Stimulated activated CD4-positive, alpha-beta T cell treated with anti-CD3 and anti-CD28 coated beads, Interleukin-4, amount 100 ng/mL, for 4 hours (primary cell): Measurements from ENCODE around the gene TMEM187.

Experiments
- DNase-seq, 2 experiments: peaks; one replicate each; pipeline ENCODE4 v3.0.0-alpha.2; 2020

Gene TMEM187, protein sequence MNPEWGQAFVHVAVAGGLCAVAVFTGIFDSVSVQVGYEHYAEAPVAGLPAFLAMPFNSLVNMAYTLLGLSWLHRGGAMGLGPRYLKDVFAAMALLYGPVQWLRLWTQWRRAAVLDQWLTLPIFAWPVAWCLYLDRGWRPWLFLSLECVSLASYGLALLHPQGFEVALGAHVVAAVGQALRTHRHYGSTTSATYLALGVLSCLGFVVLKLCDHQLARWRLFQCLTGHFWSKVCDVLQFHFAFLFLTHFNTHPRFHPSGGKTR

DNA sequence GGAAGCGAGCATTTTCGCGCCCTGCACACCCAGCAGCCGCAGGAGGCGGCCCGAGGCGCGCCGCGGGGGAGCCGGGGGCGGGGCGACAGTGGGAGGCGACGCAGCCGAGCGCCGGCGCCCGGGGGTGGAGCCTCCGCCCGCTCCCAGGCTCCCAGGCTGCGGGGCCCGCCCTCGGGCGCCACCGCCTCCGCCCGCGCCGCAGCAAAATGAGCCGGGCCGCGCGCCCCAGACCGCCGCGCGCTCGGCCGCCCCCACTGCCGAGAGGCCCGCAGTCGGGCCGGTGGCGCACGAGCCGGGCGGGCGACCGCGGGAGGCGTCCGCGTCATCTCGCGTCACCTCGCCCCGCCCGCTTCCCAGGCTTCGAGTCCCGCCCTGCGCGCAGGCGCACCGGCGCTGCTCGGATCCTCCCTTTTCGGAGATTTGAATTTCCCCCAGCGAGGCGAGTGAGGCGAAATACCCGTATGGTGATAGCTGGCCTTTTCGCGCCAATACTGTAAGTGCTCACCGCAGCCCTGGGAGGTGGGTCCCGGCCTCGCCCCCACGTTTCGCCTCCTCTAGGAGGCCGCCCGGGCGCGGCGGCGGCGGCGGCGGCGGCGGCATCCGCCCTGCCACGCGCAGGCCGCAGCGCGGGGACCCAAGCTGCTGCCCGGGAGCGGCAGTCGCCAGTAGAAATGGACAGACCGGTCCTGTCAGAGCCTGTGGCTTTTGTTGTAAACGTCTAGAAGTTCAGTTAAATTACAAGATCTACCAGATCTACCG is at the start of gene TMEM187:
TMEM187 (plus strand) TSS at position 387 of the 759 bp plus-strand sequence. CDS start 9,309 bp downstream, outside the sequence.
- DNase-seq: peak; percentile 80 to 85

DNA sequence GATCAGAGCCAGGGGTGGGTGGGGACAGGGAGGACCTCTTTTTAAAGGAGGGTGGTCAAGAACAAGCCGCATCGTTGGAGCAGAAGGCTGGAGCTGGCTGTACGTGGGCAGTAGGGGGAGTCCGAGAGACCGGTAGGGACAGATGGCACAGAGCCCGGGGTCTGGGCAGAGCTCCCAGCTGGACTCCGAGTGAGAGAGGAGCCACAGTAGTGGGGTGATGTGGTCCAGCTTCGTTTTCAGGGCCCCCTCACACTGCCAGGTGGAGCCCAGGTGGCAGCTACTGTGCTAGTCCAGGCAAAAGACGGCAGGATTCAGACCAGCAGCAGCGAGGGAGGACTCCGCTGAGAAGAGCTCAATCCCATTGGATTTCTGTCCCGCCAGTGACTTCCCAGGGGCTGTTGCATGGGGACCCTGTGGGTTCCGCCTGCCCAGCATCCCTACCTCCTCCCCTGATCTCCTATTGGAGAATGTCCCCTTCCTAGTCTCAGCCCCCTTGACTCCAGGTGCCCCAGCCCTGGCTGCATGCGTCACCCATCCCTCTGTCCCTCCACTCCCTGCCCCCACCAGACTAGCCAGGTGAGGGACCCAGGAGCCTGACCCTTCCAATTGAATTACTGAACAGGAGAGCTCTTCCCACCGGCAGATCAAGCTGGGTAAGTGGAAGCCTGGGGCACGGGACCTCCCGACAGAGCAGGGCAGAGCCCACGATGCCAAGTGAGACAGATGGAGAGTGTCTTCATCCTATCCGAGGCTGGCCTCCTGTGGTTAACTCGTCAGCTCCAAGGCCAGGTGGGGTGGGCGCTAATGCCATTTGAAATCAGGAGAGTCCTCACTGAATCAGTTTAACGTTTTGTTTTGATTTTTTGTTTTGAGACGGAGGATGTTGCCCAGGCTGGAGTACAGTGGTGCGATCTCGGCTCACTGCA is 49.4 kb upstream of the TMEM187 start:
- no peak for DNase-seq

DNA sequence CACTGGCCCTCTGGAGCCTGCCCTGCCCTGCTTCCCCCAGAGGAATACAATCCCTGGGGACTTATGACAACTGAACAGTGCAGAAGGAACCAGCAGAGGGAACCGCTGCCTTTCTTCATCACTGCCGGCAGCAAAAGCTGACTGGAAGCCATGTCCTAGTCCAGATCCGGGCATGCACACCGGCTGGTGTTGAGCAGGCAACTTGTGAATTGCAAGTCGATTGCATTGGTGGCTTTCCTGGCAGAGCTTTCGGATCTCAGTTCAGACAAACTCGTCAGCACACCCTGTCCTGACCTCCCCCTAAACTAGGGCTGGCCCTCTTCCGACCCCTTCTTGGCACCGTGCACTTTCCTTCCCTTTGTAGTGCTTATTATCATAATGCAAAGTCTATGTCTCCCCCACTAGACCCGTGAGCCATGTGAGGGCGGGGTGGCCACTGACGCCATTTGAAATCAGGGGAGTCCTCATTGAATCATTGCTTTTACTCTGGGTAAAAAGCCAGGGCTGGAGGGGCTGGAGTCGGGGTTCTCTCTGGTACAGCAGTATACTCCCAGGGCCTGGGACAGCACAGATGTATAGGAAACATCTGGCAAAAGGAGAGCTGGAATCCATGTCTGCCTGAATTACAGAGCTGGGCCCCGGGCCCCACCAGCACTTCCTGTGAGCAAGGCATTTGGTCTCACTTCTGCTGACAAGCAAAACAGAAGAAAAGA is 48.2 kb upstream of the TMEM187 start:
- peak in 1 of 2 experiments; percentile 27 for DNase-seq

DNA sequence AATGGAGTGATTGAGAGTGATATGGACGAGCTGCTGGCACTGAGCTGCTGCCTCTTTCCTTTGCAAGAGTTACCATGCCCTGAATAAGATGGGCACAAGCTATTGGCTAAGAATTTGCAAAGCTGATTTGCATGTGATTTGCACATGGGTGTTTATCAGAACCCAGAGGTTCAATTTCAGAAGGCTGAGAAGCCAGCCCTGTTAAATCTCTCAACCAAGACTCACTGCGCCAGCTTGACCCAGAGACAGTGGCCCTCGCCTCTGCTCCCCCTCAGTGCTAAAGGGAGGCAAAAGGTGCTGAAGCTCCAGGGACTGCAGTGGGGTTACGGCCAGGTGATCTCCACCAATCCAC is 47.2 kb upstream of the TMEM187 start:
- no peak for DNase-seq

DNA sequence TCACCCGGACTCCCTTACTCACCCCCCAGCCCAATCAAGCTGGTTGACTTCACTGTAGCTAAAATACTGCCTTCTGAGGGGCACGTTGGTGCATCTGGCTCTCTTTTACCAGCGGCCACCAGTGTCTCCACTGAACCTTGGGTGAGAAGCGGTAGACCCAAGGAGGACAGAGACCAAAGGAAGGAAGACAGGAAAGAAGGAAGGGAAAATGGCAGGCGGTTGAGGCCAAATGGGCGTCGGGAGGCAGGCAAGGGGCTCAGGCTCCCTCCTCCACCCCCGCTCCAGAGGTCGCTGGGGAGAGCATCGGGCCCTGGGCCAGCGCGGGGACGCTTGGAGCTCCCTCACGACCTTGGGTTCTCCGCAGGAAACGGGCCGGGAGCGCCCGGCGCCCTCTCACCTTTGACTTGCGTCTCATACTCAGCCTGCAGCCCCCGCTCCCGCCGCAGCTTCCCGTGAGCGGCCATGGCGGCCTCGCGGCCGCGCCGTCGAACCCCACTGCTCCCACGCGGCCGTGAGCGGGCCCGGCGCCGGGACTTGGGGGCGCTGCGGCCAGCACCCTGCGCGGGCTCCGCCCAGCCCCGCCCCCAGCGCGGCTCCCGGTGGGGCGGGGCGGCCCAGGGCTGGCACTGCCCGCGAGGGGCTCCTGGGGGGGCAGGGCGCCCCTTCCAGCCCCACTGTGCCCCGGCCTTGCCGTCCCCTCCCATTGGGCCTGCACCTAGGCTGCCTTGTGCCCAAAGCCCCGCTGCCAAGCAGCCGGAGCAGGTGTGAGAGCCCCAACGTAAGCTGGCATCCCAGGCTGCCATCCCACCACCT is 46.6 kb upstream of the TMEM187 start, which contains the start of gene ARHGAP4:
ARHGAP4 (minus strand) TSS at position 526 of the 813 bp plus-strand sequence; CDS start at position 464, 62 bp downstream.
- peak; percentile 42 to 47 for DNase-seq

DNA sequence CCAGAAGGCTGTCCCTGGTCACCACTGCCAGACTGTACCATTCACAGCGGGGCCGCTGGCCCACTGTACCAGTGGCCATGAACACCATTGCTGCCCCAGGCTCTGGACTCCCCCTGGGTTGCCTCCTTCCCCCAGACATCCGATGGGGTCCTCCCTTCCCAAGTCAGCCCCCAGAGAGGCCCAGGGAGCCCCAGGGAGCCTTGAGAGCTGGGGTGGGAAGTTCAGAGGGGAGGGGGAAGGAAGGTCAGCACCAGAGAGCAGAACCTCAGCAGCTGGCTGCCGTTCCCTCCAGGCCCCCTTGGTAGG is 46.0 kb upstream of the TMEM187 start:
- no peak for DNase-seq

DNA sequence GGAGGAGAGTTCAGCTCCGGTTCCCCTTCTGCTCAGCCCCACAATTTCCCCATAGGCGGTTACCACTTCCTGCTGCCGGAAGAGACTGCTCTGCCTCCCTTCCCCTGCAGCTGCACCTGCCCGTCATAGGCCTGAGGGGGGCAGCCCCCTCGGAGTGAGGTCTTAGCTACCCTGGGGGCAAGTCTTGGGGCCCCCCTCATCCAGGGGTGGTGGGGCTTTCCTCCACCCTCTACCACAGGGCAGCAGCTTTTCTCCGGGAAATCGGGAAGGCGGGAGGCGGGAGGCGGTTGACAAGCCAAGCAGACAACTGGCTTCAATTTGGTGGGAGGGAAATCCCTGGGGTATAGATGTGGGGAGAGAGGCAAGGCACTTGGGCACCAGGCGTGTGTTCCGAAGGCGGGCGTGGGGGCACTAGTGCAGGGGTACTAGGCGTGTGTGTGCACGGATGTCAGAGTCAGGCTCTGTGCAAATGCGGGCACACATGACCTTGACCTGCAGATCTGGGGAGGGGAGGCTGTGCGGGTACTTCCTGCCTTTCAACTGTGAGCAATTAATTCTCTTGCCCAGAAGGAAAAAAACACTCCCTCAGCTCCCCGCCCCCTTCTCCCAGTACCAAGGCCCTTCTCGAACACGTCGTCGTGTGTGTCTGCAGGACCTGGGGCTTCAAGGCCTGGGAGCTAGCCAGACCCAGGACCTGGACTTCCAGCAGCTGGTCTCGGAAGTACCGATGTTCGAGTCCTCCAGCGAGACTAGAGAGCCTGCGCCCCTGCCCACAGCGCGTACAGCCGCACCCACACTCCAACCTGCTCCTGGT is 45.5 kb upstream of the TMEM187 start:
- peak; percentile 51 to 73 for DNase-seq

DNA sequence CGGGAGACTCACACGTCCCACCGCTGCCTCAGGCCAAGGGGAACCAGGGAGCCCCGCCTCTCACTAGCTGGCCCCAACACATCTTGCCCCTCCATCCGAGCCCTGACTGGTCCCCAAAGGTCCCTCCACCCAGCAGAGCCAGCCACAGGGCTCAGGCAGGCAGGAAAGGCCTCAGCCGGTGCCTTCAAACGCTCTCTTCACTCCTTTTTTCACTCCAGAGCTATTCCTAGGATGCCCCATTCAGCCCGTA is 45.0 kb upstream of the TMEM187 start:
- no peak for DNase-seq

DNA sequence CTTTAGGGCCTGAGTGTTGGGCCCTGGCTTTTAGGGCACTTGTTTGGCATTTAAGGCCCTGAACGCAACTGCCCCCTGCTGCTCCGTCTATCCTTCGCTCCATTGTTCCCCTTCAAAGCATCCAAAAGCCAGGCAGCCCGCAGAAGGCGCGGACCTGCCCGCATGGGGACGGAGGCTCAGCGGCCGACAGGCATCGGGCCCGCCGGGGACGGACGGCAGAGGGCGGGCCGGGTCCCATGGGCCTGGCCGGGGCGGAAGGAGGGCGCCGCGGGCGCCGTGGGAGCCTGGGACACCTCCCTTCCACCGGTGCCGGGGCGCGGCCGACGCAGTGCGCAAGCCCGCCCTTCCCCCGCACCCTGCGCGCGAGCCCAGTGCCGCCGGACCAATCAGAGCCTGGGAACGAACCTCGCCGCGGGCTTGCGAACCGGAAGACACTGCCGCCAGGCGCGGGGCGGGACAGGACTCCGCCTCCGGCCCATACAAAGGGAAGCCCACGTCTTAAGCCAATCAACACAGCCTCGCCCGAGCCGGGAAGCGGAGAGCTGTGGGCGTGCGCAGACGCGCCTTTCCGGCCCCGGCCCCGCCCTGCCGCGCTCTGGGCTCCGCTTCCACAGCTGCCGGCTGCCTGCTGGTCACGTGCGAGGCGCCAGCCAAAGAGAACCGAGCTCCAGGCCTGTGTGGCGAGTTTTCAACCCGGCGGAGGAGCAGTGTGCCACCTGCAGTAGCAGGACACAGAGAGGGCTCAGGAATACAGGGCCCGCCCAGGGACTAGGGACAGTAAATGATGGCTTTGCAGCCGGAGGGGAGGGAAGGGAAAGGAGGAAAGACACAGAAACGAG is 44.4 kb upstream of the TMEM187 start:
- peak; percentile 84 to 93 for DNase-seq

DNA sequence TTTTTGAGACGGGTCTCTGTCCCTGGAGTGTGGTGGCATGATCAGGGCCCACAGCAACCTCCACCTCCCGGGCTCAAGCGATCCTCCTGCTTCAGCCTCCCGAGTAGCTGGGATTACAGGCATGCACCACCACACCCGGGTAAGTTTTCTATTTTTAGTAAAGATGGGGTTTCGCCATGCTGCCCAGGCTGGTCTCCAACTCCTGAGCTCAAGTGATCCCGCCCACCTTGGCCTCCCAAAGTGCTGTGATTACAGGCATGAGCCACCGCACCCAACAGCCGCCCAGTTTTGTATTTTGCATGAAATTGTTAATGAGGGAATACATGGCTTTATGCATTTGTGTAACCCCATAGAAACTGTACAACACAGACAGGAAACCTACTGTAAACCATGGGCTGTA is 43.7 kb upstream of the TMEM187 start:
- DNase-seq: no peak

DNA sequence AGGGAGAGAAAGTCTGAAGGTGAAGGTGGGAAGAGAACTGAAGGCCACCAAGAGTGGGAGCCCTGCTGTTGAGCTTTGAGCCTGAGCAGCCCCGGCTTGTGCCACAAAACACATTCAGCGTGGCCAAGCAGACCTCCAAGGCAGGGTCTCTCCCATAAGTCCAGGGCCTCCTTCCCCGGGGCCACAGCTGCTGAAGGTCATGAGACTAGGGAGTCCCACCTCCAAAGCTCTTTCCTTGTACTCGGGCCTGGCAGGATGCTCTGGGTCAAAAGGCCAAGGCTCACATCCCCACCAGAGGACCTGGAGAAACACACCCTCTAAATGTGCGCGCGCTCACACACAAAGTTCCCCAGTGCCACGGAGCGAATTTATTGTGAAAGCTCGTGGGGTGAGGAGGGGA is 43.0 kb upstream of the TMEM187 start:
- no peak for DNase-seq

DNA sequence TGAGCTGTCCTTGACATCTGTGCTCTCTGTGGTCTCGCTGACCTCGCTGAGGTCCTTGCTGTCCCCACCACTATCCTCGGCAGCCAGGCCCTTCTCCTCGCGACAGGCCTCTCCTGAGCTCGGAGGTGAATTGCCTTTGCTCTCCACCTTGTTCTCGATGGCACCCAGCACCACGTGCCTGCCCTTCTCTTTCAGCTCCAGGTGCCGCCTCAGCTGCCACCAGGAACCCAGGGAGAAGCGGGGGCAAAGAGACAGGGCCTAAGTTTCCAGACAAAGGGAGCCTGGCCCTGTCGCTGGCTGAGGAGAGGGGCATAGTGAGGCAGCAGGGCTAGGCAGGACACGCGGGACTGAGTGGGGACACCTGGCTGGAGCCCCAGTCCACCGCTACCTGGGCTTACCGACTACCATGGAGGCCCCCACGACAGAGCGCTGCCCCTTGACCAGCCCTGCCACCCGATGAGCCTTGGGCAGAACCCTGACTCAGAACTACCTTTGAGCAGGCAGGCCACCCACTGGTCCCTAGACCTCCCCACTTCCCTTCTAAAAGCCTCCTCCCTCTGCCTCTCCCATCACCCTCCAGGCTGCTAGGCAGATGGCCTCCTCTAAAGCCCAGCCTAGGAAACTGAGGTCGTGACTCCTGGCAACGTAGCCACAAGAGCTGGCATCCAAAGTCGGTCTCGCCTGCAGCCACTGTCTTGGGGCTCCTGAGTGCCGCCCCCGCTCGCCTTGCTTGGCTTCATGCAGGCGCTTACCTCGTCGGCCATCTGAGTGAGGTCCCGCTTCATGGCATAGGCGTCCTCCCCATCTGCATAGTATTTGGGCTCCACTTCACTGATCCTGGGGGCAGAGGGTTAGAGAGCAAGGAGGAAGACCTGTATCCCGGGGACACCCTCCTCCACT is 42.3 kb upstream of the TMEM187 start:
- no peak for DNase-seq

DNA sequence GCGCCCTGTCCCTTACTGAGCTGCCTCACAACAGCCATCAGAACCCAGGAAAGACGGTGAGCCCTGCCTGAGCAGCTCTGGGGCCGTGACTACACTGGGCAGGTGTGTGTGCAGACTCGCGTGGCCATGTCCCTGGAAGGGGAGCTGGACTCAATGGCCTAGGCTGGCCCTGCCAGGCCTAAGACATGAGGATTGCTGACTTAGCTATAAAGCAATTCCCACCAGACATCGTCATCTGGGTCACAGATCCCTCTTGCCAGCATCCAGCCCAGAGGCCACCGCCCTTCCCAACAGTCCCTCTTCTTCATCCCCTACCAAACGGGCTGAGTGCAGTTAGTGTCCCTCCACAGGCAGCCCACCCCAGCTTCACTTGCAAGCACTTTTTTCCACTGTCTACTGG is 41.4 kb upstream of the TMEM187 start:
- DNase-seq: no peak

DNA sequence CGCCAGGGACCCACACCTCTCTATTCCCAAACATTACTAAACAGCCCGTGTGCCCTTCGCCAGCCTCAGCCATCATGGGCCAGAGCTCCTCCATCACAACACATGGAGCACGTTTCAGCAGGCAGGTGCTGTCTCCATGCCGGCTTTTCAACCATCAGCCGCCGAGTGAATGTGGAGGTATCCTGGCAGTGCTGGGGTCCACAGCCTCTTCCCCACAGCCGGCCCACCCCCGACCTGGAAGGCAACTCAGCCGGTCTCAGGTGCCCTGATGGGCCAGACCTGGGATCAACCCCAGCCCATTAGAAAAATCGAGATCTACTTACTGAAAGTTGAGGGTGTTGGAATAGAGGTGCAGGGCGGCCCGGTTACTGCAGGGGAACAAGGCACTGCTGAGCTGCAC is 40.8 kb upstream of the TMEM187 start:
- no peak for DNase-seq

DNA sequence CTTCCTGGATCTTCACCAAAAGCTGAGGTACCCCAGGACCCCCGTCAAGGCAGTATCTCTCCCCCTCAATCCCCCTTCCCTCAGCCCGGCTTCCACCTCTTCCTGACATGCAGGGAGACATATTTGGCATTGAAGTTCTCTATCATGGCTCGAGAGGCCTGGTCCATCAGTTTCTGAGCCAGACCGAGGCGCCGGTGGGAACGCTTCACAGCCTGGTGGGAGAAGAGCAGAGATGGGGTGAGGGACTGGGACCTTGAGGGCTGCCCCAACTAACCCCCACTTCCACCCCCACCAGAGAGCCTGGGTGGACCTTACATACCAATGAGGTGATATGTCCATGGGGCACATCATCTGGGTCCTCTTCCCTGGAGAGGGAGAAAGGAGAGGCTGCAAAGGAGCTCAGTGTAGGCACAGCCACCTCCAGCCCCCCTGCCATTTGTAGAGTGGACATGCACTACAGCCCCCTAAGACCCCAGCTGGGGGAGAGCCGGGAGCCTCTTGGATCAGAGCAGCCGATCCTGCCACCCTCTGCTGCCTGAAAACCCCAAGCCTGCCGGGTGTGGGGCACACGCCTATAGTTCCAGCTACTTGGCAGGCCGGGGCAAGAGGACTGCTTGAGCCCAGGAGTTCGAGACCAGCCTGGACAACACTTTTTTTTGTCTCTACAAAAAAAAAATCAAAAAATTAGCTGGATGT is 40.2 kb upstream of the TMEM187 start:
- DNase-seq: no peak

DNA sequence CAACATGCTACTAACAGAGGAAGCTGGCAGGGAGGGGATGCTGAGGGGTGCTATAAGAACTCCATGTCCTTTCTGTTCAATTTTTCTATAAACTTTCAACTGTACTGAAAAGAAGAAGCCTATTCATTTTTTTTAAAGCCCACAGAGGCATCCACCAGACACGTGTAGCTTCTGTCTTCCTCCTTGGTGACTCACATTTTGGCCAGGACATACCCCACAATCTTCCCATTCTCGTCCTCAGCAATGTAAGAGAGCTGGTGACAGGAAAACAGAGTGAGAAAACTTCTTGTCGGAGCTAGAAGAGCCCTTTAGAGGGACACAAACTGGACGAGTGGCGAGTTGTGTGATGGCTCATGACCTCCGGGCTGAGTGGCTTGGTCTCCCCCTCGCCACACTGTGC is 38.8 kb upstream of the TMEM187 start:
- DNase-seq: no peak

DNA sequence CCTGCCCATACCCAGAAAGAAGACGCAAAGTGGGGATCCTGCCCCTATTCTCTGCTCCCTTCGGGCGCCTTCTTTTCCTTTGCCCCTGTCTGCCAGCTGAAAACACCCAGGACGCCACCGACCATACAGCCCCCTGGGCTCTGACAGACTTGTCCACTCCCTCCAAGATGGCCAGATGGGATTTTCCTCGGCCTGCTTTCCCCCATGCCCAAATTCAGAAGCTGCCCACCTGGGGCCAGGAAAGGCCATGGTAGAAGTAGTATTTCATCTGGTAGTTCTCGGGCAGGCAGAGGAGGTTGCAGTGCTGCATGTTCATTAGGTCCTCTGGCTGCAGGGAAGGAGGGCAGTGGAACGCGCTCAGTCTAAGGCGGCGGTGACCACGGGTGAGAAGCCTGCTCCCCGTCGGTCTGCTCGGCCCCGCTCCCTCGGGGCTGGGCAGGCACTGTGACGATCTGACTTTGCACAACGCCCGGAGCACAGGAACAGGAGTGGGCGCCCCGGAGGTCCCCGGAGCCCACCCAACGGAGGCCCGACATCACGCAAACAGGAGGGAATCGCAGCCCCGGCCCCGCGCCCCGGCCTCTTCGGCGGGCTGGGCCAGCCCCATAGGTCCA is 38.3 kb upstream of the TMEM187 start:
- DNase-seq: no peak

DNA sequence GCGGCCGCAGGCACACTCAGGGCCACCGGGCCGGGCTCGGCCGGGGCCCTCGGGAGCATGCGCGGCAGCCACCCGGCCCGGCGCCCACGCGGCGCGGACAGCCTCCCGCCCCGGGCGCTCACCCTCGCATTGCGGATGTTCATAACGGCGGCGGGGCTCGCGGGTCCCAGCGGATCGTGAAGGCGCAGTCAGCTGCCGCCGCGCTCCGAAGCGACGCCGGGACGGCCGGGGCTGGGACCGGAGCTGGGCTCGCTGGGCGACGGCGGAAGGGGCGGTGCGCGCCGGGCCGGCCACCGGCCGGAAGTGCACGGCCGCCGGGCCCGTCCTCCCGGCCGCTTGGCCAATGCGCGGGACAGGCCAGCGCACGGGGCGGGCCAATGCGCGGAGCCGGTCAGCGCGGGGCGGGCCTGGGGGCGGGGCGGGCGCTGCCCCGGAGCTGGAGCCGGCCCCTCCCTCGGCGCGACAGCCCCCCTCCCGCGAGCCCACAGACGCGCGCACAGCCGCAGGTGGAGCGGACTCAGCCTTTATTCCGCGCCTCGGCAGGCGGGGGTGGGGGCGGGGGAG is 37.7 kb upstream of the TMEM187 start, which contains the start of gene NAA10:
NAA10 (minus strand) TSS at position 276 of the 564 bp plus-strand sequence; CDS start at position 143, 133 bp downstream.
- peak in 1 of 2 experiments; percentile 66 for DNase-seq
